ENCODE measurements around the gene FOXF2. TPM values are rescaled to one million over a fixed set of nuclear protein-coding genes. Genes with fewer than 3 reads are reported as not detected.

FOXF2 gene
- total and polyA plus RNA-seq, 12 donors: 0.06 to 1.9 (median 0.51) TPM; not detected in 1

DNA sequence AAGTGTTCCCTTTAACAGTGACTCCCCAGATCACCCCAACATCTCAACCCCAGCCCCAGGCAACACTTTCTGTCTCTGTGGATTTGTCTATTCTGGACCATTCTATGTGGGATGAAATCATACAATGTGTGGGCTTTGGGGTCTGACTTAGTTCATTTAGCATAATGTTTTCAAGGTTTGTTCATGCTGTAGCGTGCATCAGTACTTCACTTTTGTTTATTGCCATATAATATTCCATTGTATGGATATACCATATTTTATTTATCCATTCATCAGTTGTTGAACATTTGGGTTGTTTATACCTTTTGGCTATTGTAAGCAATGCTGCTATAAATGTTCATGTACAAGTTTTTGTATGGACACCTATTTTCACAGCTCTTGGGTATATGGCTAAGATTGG is 31.0 kb downstream of the FOXF2 start:
- Histone ChIP-seq H3K4me3 (no peak overlapping the region), H3K9me3 (replicated peaks in 1 of 3) (peaks cover 0 to 3% (median 0%) of the 10 kb centered on the region in 3 donors), H3K4me1 (replicated peaks in 1 of 2) (no peaks in the 10 kb centered on the region), H3K36me3 (replicated peaks in 1 of 2) (no peaks in the 10 kb centered on the region), H3K27ac (no peak overlapping the region), H3K27me3 (no peaks in the 10 kb centered on the region)
- 87 to 100% (median 90%) methylated on average over 1 of the region's 1 CpG for WGBS, 4 donors
- intact Hi-C loops (cut with DNase I): no loop called here
- TF ChIP-seq, protein P1, sequence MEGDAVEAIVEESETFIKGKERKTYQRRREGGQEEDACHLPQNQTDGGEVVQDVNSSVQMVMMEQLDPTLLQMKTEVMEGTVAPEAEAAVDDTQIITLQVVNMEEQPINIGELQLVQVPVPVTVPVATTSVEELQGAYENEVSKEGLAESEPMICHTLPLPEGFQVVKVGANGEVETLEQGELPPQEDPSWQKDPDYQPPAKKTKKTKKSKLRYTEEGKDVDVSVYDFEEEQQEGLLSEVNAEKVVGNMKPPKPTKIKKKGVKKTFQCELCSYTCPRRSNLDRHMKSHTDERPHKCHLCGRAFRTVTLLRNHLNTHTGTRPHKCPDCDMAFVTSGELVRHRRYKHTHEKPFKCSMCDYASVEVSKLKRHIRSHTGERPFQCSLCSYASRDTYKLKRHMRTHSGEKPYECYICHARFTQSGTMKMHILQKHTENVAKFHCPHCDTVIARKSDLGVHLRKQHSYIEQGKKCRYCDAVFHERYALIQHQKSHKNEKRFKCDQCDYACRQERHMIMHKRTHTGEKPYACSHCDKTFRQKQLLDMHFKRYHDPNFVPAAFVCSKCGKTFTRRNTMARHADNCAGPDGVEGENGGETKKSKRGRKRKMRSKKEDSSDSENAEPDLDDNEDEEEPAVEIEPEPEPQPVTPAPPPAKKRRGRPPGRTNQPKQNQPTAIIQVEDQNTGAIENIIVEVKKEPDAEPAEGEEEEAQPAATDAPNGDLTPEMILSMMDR (IDR thresholded peaks at IDR 0.05): no peak
- TF ChIP-seq POLR2A (IDR thresholded peaks at IDR 0.05): no peak
- no peak for DNase-seq

DNA sequence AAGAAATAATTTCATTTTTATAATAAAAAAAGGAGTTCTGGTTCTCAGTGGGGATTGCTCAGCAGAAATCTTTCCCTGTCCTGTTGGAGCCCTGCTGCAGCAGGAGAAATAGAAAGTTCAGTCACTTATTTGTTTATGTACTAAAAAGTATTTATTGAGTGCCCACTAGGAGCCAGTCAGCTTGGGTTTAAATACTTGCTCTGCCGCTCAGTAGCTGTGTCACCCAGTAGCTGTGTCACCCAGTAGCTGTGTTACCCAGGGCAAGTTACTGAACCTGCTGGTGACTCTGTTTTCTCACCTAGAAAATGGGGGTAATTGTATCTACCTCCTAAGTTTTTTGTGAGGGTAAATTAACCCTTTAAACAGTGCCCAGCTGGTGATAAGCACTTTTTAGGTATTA is 32.9 kb downstream of the FOXF2 start:
- 86 to 100% (median 93%) methylated on average over 1 of the region's 1 CpG for WGBS, 4 donors

DNA sequence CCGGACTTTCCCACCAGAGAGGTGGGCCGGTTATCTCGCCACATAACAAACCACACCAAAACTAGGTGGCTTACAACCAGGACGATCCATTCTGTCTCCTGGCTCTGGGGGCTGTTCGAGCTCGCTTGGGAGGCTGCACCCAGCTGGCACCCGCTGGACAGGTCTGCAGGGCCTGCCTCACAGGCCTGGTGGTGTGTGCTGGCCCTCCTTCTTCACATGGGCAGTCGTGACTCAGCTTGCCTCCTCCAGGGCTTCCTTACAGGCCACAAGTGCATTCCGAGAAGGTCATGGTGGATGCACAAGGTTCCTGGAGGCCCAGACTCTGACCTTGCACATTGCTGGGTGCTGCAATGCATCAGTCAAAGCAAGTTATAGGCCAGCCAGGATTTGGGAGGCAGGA is 34.2 kb downstream of the FOXF2 start:
- no peaks in the 10 kb centered on the region for H3K36me3 ChIP-seq (replicated peaks in 1 of 2)
- intact Hi-C loops (cut with DNase I): no loop called here
- H3K9me3 ChIP-seq (replicated peaks in 1 of 3): peaks cover 0 to 3% (median 0%) of the 10 kb centered on the region in 3 donors
- DNase-seq: peak in 1 of 7 donors; percentile 34
- no peak overlapping the region for H3K27ac ChIP-seq
- H3K4me1 ChIP-seq (replicated peaks in 1 of 2): no peaks in the 10 kb centered on the region
- H3K27me3 ChIP-seq: peaks cover 14% of the 10 kb centered on the region
- H3K4me3 ChIP-seq: no peak overlapping the region
- 77 to 100% (median 89%) methylated on average over 3 to 9 of the region's 9 CpGs for WGBS, 4 donors
- TF ChIP-seq, protein P1 (IDR thresholded peaks at IDR 0.05): no peak
- no peak for TF ChIP-seq POLR2A (IDR thresholded peaks at IDR 0.05)

More for the DNA sequence above, 32.9 kb downstream of the FOXF2 start:
- Histone ChIP-seq H3K9me3 (replicated peaks in 1 of 3) (peaks cover 0 to 3% (median 0%) of the 10 kb centered on the region in 3 donors), H3K27me3 (peaks cover 9% of the 10 kb centered on the region), H3K27ac (no peak overlapping the region), H3K4me1 (replicated peaks in 1 of 2) (no peaks in the 10 kb centered on the region), H3K4me3 (no peak overlapping the region), H3K36me3 (replicated peaks in 1 of 2) (no peaks in the 10 kb centered on the region)
- intact Hi-C loops (cut with DNase I): no loop called here
- DNase-seq: peak in 1 of 7 donors; percentile 14
- TF ChIP-seq, protein P1 (IDR thresholded peaks at IDR 0.05): no peak
- no peak for TF ChIP-seq POLR2A (IDR thresholded peaks at IDR 0.05)

DNA sequence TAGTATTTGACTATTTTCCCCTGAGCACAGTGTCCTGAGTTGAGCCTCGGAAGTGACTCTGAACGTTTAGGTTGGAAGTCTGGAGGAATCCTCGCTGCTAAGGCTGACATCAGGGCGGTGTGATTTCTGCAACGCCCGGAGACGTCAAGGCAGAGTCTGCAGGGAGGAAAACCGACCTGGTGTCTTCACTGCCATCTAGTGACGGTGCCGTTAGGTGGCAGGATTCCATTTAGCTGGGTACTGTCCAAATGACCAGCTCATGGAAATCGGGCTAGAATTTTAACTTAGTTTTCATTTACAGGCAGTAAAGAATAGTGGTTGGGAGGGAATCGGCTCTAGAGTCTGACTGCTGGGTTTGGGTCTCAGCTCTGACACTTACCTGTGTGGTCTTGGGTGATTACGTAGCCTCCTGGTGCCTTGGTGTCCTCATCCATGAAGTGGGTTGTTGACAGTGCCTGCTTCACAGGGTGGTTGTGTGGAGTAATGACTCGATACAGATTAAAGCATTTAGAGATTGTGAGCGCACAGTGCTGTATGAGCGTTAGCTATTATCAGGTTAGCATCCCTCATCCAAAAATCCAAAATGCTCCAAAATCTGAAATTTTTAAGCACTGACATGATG is 35.0 kb downstream of the FOXF2 start:
- TF ChIP-seq, protein P1 (IDR thresholded peaks at IDR 0.05): peak; percentile 13 to 39 (median 34)
- TF ChIP-seq POLR2A (IDR thresholded peaks at IDR 0.05): no peak
- WGBS, 4 donors: 27 to 46% (median 28%) methylated on average over 11 to 16 of the region's 16 CpGs
- Histone ChIP-seq H3K27ac (no peak overlapping the region), H3K4me3 (no peak overlapping the region), H3K9me3 (replicated peaks in 1 of 3) (peaks cover 0 to 3% (median 0%) of the 10 kb centered on the region in 3 donors), H3K27me3 (peaks cover 14% of the 10 kb centered on the region), H3K4me1 (replicated peaks in 1 of 2) (no peaks in the 10 kb centered on the region), H3K36me3 (replicated peaks in 1 of 2) (no peaks in the 10 kb centered on the region)
- intact Hi-C loops (cut with DNase I): no loop called here
- DNase-seq: peak; percentile 39 to 68 (median 63)

All from adrenal gland (tissue), 12 donors.